Measurements from ENCODE around the gene ABHD17A. TPM values are rescaled to one million over a fixed set of nuclear protein-coding genes. Genes with fewer than 3 reads are reported as not detected.

ABHD17A gene
- polyA plus RNA-seq, 1 of the 3 experiments (the other 2 are of a cell fraction), result 61.1 TPM

- no peak overlapping the region for H2AFZ ChIP-seq (ENCODE audit: low read depth)
- H3K4me3 ChIP-seq (ENCODE audit: low read depth in 2 of 2, low read length in 1 of 2), result no peak overlapping the region
- no peak overlapping the region for H3K4me2 ChIP-seq
- TF ChIP-seq, protein P1, sequence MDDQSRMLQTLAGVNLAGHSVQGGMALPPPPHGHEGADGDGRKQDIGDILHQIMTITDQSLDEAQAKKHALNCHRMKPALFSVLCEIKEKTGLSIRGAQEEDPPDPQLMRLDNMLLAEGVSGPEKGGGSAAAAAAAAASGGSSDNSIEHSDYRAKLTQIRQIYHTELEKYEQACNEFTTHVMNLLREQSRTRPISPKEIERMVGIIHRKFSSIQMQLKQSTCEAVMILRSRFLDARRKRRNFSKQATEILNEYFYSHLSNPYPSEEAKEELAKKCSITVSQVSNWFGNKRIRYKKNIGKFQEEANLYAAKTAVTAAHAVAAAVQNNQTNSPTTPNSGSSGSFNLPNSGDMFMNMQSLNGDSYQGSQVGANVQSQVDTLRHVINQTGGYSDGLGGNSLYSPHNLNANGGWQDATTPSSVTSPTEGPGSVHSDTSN (IDR thresholded peaks at IDR 0.05), result no peak
- TF ChIP-seq TEAD4 (IDR thresholded peaks at IDR 0.05; ENCODE audit: borderline replicate concordance, insufficient read depth) (no peak), GATA2 (CRISPR knock-in tag; IDR thresholded peaks at IDR 0.05) (no peak), REST (IDR thresholded peaks at IDR 0.05; ENCODE audit: low read depth, low read length) (no peak), GABPA (IDR thresholded peaks at IDR 0.05; ENCODE audit: low read depth) (no peak), USF2 (IDR thresholded peaks at IDR 0.05; ENCODE audit: borderline replicate concordance, low read depth, low read length) (no peak), TAF1 (IDR thresholded peaks at IDR 0.05; ENCODE audit: borderline replicate concordance, low read depth, low read length) (no peak), RAD21 (IDR thresholded peaks at IDR 0.05; ENCODE audit: low read length) (no peak), ELF1 (IDR thresholded peaks at IDR 0.05) (no peak), POLR2AphosphoS5 (IDR thresholded peaks at IDR 0.05; ENCODE audit: low read depth, low read length) (no peak), TCF12 (IDR thresholded peaks at IDR 0.05) (no peak), MXI1 (IDR thresholded peaks at IDR 0.05; ENCODE audit: low read depth, low read length) (no peak), SMC3 (IDR thresholded peaks at IDR 0.05; ENCODE audit: low read depth, low read length) (no peak)
- TF ChIP-seq, protein P2, sequence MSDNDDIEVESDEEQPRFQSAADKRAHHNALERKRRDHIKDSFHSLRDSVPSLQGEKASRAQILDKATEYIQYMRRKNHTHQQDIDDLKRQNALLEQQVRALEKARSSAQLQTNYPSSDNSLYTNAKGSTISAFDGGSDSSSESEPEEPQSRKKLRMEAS (IDR thresholded peaks at IDR 0.05; ENCODE audit: low read depth), result no peak
- H3K27ac ChIP-seq (ENCODE audit: low read depth in 2 of 2, low read length in 1 of 2), result no peak overlapping the region
- ChIA-PET CTCF (no interaction called here), POLR2A (no interaction called here)
- H3K9me2 ChIP-seq, result no peaks in the 10 kb centered on the region
- peaks cover 64% of the 10 kb centered on the region for H3K79me2 ChIP-seq (ENCODE audit: insufficient read depth)
- H3F3A ChIP-seq (replicated peaks; ENCODE audit: insufficient read depth), result peaks cover 13% of the 10 kb centered on the region
- no peaks in the 10 kb centered on the region for H3K9me3 ChIP-seq
- peaks cover 3 to 6% of the 10 kb centered on the region in 2 experiments; a peak in 2 of 4 replicates for H3K4me1 ChIP-seq (ENCODE audit: control insufficient read depth in 1 of 2, insufficient read depth in 2 of 2, low read depth in 1 of 2, low read length in 1 of 2)
- no peaks in the 10 kb centered on the region for H3K27me3 ChIP-seq (ENCODE audit: insufficient read depth)
- WGBS (ENCODE audit: low lambda C conversion rate), result 100% methylated on average over 8 of the region's 9 CpGs
- H4K20me1 ChIP-seq (ENCODE audit: insufficient read depth), result peaks cover 3% of the 10 kb centered on the region
- no peak overlapping the region for H3K9ac ChIP-seq
- peaks cover 3% of the 10 kb centered on the region in 2 experiments for H3K36me3 ChIP-seq (replicated peaks in 1 of 2; ENCODE audit: control insufficient read depth in 1 of 2, insufficient read depth in 2 of 2, low read length in 1 of 2)
- no peak for DNase-seq
These were observed 18.0 kb downstream of the ABHD17A start for GRCh38 chr19:1867349-1867724.
